NK-92 (cell line): ENCODE results near the gene CLPSL1.

Experiments used
- DNase-seq: peaks from one replicate; lab custom pipeline; 2025; ENCODE audit not compliant: unreplicated experiment; lab: John Stamatoyannopoulos, UW

CLPSL1 gene

DNA sequence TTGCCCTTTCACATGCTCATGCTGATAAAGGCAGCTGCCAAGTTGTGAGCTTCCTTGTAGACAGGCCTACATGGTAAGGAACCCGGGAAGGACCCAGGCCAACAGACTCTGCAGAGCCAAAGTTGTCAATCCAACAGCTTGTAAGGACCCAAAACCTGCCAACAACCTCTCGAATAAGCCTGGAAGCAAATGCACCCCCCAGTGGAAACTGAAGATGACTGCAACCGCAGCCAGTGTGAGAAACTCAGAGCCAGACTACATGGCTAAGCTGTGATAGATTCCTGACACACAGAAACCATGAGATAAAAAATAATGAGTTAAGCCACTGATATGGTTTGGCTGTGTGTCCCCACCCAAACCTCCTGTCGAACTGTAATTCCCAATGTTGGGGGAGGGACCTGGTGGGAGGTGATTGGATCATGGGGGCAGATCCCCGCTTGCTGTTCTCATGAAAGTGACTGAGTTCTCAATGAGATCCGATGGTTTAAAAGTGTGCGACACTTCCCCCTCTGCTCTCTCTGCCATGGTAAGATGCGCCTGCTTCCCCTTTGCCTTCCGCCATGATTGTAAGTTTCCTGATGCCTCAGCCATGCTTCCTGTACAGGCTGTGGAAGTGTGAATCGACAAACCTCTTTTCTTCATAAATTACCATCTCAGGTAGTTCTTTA is 23.2 kb upstream of the CLPSL1 start:
- no peak for DNase-seq

DNA sequence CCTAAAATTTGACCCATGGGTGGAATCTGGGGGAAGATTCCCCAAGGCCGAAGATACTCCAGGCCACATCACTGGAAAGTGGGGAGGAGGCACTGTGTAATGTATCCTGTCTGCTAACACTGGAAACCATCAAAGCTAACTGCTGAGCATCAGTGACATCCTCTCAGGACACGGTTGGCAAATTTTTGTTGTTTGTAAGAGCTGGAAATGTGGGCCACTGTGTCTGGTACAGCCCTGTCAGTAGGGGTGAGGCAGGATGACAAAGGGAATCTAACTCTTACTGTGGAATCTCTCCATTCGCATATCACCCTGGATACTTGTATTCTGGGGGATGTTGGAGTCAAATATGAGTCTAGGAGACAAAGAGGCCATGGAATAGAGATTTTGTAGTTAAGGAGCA is 21.4 kb upstream of the CLPSL1 start:
- no peak for DNase-seq

DNA sequence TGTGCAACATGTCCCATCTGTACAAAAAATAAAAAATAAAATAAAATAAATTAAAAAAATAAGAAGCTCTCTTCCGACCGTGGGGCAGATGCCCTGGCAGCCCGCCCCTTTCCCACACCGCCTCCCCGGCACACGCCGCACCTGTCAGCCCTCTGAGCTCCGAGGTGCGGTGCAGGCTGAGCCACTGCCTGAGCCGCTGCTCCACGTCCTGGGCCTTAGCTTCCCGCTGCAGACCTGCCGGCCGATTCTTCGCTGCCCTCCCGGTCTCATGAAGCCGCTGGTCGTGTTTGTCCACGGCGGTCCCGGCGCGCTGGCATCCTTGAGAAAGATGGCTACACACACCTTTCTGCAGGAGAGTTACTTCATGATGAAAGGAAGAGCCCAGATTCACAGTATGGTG is 15.1 kb upstream of the CLPSL1 start:
- no peak for DNase-seq

DNA sequence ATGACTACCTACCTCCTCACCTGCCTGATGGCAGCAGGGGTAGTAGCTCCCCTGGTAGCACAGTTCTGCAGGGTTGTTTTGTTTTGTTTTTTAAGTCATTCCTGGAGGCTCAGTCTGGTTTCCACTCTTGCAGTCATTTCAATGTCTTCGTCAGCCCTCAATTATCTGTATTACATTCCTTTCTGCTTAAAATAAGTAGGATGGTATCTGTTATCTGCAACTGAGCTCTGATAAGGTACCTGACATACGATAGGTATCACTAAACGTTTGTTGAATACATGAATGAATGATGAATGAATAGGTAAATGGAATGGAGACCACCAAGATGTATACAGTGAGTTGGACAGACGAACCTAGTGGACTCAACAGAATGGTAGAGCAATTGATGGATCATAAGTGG is 11.6 kb upstream of the CLPSL1 start:
- DNase-seq, result no peak

DNA sequence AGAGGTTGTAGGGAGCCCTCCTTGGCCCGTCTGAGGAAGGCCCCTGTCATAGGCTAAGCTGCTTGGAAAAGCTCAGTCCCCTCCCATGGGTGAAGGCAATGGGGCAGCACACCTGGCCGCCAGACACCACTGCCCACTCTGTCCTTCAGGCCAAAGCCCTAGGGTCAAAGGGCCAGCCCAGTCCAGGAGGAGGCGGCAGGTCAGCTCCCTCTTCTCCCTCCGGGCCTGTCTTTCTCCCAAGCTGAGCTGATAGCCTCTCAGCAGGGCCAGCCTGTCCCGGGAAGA is 9.5 kb upstream of the CLPSL1 start:
- DNase-seq, result no peak

DNA sequence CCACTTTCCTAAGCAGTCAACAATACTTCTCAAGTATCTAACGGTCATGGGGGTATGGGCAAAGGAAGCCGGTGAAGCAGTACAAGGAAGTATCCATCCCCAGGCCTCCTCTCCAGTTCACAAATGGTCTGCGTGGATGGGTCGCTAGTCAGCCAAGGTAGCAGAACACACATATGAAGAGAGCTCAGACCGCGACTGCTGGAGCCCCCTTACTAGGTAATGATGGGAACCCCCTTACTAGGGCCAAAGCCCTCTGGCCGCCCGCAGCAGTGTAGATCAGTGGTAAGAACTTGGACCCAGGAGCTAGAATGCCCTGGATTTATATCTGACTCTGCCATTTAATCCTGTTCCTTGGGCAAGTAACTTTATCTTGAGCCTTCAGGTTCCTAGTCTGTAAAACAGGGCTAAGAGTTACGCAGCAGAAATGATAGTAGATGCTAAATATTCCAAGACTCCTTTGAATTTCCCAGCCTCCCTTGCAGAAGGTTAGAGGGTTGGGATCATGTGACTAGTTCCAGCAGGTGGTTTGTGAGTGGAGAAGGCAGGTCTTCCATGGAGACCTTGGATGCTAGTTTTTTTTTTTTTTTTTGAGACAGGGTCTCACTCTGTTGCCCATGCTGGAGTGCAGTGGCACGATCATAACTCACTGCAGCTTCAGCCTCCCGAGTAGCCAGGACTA is 6.6 kb upstream of the CLPSL1 start:
- no peak for DNase-seq

DNA sequence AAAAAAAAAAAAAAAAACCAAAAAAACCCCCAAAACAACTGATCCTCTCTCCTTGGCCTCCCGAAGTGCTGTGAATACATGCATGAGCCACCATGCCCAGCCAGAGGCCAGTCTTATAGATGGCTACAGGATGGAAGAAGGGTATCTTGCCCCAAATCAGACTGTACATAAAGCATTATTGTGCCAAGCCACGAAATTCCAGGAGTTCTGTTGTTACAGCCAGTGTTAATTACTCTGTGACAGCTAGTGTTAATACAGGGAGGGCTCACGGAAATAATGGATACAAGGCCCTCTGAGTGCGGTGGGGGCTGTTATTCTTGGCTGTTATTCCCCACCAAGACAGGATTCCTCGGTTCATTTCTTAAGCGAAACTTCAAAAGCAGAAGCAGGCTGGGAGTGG is 5.8 kb upstream of the CLPSL1 start:
- DNase-seq, result no peak

DNA sequence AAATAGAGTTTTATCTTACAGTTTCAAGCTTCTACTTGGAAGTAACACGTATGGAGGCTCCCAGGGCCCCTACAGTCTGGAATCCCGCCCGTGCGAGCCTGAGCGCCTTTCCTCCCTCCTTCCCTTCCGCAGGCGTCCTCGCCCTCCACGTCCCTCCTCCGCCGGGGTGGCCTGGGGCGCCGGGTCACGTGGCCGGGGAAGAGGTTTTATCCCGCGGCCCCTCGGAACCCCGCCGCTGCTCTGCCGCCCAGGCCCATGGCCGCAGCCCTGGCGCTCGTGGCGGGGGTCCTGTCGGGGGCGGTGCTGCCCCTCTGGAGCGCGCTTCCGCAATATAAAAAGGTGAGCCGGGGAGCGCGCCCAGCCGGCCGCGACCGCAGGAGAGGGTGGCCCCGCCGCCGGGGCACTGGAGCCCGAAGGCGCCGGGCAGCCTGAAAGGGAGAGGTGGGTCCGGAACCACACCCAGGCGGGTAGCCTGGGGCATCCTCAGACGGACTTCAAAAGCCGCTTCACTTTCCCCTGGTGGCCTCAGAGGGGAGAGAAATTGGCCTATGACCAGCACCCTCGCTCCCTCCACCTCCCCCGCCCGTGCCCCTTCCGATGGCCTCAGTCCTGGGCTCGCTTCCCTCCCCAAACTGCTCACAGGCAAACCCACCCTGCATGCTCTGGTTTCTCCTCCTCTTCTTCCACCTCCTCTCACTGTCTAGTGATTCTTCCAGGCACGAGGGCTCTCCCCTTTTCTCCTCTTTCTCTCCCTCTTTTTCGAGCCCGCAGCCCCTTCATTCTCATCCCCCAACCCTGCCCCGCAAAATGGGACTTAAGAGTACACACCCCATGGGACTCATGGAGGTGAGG is 4.2 kb upstream of the CLPSL1 start, which contains the start of gene CLPSL2:
TSS of gene CLPSL2 (plus strand) at position 235 of the 852 bp plus-strand sequence. CDS start at position 256, 21 bp downstream.
- no peak for DNase-seq

DNA sequence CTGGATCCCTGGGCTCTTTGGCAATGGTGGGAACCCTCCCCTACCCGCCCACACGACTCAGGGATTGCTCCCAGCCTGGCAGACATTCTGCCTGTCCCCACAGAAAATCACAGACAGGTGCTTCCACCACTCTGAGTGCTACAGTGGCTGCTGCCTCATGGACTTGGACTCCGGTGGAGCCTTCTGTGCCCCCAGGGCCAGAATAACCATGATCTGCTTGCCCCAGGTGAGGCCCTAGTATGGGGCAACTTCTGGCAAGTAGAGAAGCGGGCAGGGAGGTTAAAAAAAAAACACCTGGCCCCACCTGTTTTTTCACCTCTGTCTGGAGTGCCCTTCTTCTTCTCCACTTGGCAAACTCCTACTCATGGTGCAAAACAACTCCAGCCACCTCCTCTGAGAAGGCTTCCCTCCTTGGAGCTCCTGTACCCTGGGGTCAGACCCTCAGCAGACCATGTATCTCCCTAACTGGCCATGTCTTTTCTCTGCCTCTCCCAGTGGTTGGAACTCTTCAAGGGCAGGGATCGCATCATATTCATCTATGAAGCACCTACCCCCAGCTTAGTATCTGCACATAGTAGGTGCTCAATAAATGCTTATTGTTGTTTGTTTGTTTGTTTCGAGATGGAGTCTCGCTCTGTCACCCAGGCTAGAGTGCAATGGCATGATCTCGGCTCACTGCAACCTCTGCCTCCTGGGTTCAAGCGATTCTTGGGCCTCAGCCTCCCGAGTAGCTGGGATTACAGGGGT is 3.3 kb upstream of the CLPSL1 start:
- no peak for DNase-seq

DNA sequence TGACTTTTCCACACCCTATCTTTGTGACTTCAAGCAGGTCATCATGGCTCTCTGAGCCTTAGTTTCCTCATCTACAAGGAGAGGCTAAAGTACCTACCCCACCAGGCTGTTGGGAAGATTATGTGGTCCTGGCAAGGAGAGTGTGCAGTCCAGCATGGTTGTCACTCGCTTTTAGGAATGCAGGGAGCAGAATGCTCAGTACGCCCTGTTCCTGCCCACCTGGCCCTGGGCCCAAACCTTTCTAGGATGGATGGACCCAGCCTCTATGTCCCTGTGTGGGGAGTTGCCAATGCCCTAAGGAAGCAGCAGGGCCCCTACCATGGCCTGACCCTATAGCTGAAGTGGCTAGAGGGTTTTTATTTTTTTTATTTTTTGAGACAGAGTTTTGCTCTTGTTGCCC is 2.4 kb upstream of the CLPSL1 start:
- no peak for DNase-seq

DNA sequence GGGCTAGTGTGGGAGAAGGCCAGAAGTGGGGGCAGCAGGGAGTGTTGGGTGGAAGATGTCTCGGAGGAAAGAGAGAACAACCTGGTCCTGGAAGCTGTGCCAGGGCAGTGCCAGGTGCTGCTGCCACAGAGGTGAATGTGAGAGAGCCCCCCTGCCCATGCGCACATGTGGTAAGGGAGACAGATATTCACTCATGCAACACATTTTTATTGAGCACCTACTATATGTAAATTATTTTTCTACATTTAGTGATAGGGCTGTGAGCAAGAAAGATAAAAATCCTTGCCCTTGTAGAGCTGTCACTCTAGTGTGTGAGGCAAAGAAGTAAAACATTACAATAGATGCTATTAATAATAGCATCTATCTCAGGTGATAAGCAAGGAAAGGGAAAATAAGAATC is 471 bp downstream of the CLPSL1 start:
- DNase-seq, result no peak

DNA sequence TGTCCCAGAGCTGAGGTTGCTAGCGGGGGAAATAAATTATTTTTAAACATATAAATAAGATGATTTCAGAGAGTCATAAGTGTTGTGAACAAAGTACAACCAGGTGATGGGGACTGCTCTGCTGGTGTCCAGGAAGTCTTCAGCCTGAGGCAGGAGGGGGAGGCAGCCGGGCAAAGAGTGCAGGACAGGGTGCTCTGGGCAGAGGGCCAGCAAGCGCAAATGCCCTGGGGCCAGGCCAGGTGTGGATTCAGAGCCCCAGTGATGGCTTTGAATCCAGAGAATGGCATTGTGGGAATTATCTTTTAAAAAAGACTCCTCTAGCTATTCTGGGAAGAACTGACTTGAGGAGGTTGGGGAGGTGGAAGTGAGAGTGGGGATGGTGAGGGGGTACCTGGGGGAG is 1.6 kb downstream of the CLPSL1 start:
- DNase-seq, result no peak

DNA sequence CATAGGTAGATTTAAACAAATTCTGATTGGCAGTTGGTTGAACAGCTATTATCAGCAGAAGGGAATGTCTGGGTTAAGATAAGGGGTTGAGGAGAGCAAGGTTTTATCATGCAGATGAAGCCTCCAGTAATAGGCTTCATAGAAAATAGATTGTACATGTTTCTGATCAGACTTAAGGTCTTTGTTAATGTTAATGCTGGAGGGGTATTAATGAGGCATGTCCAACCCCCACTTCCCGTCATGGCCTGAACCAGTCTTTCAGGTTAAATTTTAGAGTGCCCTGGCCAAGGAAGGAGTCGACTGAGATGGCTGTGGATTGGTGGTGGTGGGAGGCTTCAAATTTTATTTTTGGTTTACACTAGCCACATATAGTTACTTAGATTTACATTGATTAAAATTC is 3.4 kb downstream of the CLPSL1 start:
- DNase-seq, result no peak

DNA sequence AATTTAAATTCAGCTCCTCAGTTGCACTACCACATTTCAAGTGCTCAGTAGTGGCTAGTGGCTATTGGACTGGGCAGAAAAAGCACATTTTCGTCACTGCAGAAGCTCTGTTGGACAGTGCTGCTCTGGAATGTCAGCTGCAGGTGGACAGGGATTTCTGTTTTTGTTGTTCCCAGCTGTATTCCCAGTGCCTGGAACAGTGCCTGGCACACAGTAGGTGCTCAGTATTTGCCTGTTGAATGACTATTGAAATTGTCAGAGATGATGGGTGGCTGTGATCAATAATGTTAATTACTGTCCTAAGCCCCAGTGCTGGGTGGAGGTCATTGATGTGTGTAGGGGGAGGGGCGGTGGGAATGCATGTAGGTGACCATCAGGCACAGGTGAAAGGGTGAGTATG is 5.5 kb downstream of the CLPSL1 start:
- DNase-seq, result no peak

DNA sequence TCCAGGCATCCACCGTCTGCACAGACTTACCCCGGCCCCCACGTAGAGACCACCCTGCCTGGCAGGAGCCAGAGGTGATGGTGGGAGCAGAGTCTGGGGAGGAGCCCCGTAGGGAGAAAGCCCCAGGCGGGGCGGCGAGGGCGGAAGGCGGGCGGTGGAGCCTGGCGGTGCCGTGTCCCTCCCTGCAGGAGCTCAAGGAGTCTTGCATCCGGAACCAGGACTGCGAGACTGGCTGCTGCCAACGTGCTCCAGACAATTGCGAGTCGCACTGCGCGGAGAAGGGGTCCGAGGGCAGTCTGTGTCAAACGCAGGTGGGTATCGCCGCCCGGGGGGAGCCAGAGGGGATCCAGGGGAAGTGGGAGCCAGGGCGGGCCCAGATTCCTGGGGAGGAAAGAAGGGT is 6.0 kb downstream of the CLPSL1 start:
- DNase-seq, result no peak

DNA sequence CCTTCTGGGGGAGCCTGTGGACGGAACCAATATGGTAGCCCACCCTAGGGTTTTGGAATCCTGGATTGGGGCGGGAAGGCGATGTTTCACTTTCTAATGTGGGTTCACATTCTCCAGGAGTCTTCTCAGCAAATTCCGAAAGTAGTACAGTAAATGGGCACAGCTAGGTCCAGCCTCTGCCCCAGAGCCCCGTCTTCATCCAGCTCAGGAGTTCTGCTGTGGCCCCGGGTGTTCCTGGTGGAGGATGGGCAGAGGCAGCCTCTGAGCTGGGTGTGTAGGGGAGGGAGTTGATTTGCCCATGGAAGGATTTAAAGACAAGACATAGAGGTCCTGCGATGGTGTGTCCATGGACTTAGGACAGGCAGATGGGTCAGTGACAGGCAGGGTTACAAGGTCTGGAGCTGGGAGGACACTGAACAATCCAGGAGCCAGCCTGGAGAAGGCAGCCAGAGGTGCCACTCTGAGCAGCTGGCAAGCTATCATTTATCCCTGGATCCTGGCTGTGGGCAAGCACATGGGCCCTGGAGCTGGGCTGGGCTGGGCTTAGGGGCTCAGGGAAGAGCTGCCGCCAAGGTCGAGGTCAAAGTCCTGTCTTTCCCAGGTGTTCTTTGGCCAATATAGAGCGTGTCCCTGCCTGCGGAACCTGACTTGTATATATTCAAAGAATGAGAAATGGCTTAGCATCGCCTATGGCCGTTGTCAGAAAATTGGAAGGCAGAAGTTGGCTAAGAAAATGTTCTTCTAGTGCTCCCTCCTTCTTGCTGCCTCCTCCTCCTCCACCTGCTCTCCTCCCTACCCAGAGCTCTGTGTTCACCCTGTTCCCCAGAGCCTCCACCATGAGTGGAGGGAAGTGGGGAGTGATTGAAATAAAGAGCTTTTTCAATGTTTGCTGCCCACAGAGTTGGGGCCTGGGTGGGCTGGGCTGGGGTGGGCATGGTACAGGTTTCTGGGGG is 6.7 kb downstream of the CLPSL1 start:
- no peak for DNase-seq

DNA sequence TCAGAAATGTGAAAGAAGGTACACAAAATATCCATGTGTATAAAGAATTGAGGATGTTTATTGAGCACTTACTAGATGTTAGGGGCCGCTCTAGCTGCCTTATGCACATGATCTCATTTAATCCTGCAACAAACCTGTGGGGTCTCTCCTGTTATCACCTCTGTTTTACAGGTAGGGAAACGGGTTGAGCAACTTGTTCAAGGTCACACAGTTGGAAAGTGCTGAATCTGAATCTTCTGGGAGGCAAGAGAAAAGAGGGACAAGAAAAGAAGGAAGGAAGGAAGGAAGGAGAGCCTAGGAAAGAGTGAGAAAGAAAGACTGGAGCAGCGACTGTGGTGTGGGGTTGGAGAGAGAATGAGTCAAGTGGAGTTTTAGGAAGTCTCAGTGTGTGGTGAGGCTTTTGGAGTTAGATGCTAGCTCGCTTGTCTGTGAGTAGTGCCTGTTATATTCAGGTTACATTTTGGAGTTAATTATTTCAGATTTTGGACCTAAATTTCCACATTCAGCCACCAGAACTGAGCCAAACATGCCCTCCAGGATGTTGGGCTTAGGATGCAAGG is 7.7 kb downstream of the CLPSL1 start:
- no peak for DNase-seq

DNA sequence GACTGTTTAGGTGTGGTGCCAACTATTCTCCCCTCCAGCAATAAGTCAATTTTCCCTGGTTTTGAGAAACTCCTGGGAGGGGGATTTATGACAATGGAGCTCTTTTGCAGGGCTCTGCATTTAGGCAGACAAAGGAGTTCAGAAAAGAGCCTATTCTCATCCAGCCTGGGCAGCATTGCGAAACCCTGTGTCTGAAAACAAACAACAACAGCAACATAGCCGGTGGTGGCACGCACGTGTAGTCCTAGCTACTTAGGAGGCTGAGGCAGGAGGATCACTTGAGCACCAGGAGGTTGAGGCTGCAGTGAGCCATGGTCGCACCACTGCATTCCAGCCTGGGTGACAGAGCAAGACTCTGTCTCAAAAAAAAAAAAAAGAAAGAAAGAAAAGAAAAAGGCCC is 9.9 kb downstream of the CLPSL1 start:
- no peak for DNase-seq

DNA sequence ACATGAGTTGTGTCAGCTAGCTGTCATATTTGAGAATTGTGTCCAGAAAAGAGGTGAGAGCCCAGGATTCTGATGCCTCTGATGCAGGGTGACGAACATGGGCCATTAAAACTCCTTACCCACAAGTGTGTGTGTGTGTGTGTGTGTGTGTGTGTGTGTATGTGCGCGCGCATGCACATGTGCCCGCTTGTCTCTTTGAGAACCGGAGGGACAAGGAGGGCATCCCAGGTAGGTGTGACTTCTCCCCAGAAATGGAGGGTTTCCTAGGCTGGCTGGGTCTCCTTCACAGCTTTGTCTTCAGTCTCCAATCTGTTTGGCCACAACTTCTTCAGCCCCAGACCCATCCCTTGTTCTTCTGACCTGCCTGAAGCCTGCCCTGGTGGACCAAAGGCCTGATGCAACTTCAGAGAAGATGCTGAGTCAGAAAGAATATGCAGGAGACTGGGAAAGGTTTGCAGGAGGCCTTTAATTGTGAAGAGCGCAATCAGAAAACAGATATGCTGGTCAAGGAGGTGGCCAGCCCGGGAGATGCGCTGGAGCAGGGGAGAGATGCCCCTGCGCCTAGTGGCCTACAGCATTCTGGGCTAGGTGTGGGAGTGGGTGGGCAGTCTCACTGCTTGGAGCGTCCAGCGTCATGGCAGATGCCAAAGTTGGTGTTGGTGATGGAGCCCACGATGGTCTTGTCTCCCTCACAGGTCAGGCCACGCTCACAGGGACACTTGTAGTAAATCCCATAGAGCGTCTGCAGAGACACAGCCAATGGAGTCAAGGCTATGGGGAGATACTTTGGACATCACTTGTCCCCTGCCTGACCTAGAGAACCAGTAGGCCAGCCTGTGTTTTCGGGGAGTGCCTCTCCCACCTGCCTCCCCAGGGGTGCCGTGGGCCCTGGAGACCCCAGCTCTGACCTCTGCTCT is 14.0 kb downstream of the CLPSL1 start:
- no peak for DNase-seq
